Nephron progenitor cell (in vitro differentiated cells): Measurements from ENCODE around the gene IFT27.

Experiments
- DNase-seq: peaks from one replicate; pipeline ENCODE4 v3.0.0; 2021
- H3K27ac Mint-ChIP-seq: 2 replicates; pipeline ENCODE4 v1.8.0; 2021; ENCODE audit warnings: mild to moderate bottlenecking, moderate library complexity, mixed read lengths
- H3K27me3 Mint-ChIP-seq: 2 replicates; pipeline ENCODE4 v1.8.0; 2021; ENCODE audit warnings: mild to moderate bottlenecking, low read depth, mixed read lengths; ENCODE audit not compliant: poor library complexity
- H3K36me3 Mint-ChIP-seq: 2 replicates; pipeline ENCODE4 v1.8.0; 2021; ENCODE audit warnings: low read depth, mixed read lengths
- H3K4me1 Mint-ChIP-seq: 2 replicates; pipeline ENCODE4 v1.8.0; 2021; ENCODE audit warnings: mixed read lengths
- H3K4me3 Mint-ChIP-seq: 2 replicates; pipeline ENCODE4 v1.8.0; 2021; ENCODE audit warnings: mild to moderate bottlenecking, moderate library complexity, mixed read lengths
- H3K9me3 Mint-ChIP-seq: 2 replicates; pipeline ENCODE4 v1.8.0; 2021; ENCODE audit warnings: mild to moderate bottlenecking, moderate library complexity, mixed read lengths
- CTCF ChIP-seq: fragments of 200-600 bp; sonication (generic); IDR thresholded peaks from 2 replicates; pipeline ENCODE4 v1.5.0; 2021; ENCODE audit warnings: antibody characterized with exemption

Gene IFT27

GRCh38 chr22:36743591-36744412 lies 32.1 kb downstream of the IFT27 start:
- Mint-ChIP-seq H3K27me3 (peaks cover 24% of the 10 kb centered on the region), H3K4me1 (peaks cover 6% of the 10 kb centered on the region), H3K36me3 (no peaks in the 10 kb centered on the region), H3K4me3 (no peak overlapping the region), H3K27ac (no peak overlapping the region), H3K9me3 (peaks cover 3% of the 10 kb centered on the region)
- TF ChIP-seq CTCF, result no peak
- DNase-seq, result no peak

GRCh38 chr22:36743011-36743410 lies 32.9 kb downstream of the IFT27 start:
- H3K27me3 Mint-ChIP-seq, result peaks cover 32% of the 10 kb centered on the region
- no peak overlapping the region for H3K4me3 Mint-ChIP-seq
- no peak overlapping the region for H3K27ac Mint-ChIP-seq
- peaks cover 3% of the 10 kb centered on the region for H3K9me3 Mint-ChIP-seq
- no peaks in the 10 kb centered on the region for H3K36me3 Mint-ChIP-seq
- no peak for DNase-seq
- peaks cover 6% of the 10 kb centered on the region for H3K4me1 Mint-ChIP-seq
- TF ChIP-seq CTCF, result no peak

- no peak overlapping the region for H3K4me3 Mint-ChIP-seq
- H3K4me1 Mint-ChIP-seq, result peaks cover 6% of the 10 kb centered on the region
- no peak for TF ChIP-seq CTCF
- peaks cover 3% of the 10 kb centered on the region for H3K9me3 Mint-ChIP-seq
- peaks cover 42% of the 10 kb centered on the region for H3K27me3 Mint-ChIP-seq
- no peaks in the 10 kb centered on the region for H3K36me3 Mint-ChIP-seq
- DNase-seq, result no peak
- no peak overlapping the region for H3K27ac Mint-ChIP-seq
These were observed 34.0 kb downstream of the IFT27 start for GRCh38 chr22:36741968-36742367.

- no peak overlapping the region for H3K4me3 Mint-ChIP-seq
- peaks cover 6% of the 10 kb centered on the region for H3K4me1 Mint-ChIP-seq
- no peak for TF ChIP-seq CTCF
- H3K36me3 Mint-ChIP-seq, result no peaks in the 10 kb centered on the region
- peaks cover 3% of the 10 kb centered on the region for H3K9me3 Mint-ChIP-seq
- H3K27me3 Mint-ChIP-seq, result peaks cover 49% of the 10 kb centered on the region
- no peak overlapping the region for H3K27ac Mint-ChIP-seq
- no peak for DNase-seq
These were observed 34.6 kb downstream of the IFT27 start for GRCh38 chr22:36741204-36741793.

- Mint-ChIP-seq H3K4me1 (peaks cover 6% of the 10 kb centered on the region), H3K27ac (no peak overlapping the region), H3K36me3 (no peaks in the 10 kb centered on the region), H3K9me3 (peaks cover 3% of the 10 kb centered on the region), H3K27me3 (peaks cover 47% of the 10 kb centered on the region), H3K4me3 (no peak overlapping the region)
- no peak for DNase-seq
- TF ChIP-seq CTCF, result no peak
These were observed 35.2 kb downstream of the IFT27 start for GRCh38 chr22:36740716-36741115.
